Smooth muscle cell (in vitro differentiated cells): Measurements from ENCODE around the gene ZNF2. TPM values are rescaled to one million over a fixed set of nuclear protein-coding genes. Genes with fewer than 3 reads are reported as not detected.

ENCODE experiments used
- DNase-seq: peaks from one replicate; lab custom pipeline; 2025; ENCODE audit not compliant: unreplicated experiment; lab: John Stamatoyannopoulos, UW
- H2AFZ ChIP-seq: fragments of 200-600 bp; sonication (generic); 2 replicates; pipeline ENCODE4 v1.6.0; 2016; ENCODE audit warnings: antibody characterized with exemption, low read depth, mild to moderate bottlenecking
- H3F3A ChIP-seq: fragments of 200-600 bp; sonication (generic); 2 replicates; pipeline ENCODE4 v1.6.0; 2017; ENCODE audit warnings: antibody characterized with exemption, low read depth
- H3K27ac ChIP-seq: fragments of 200-600 bp; sonication (generic); 2 replicates; pipeline ENCODE4 v1.5.1; 2016; ENCODE audit warnings: low read depth, mild to moderate bottlenecking
- H3K27me3 ChIP-seq: fragments of 200-600 bp; sonication (generic); 2 replicates; pipeline ENCODE4 v1.6.1; 2016; ENCODE audit warnings: low read depth, mild to moderate bottlenecking
- H3K36me3 ChIP-seq: fragments of 200-600 bp; sonication (generic); 2 replicates; pipeline ENCODE4 v1.5.1; 2016; ENCODE audit warnings: low read depth
- H3K4me1 ChIP-seq: fragments of 200-600 bp; sonication (generic); 2 replicates; pipeline ENCODE4 v1.5.1; 2016; ENCODE audit warnings: low read depth
- H3K4me2 ChIP-seq: fragments of 200-600 bp; sonication (generic); 2 replicates; pipeline ENCODE4 v1.6.0; 2016; ENCODE audit warnings: mild to moderate bottlenecking
- H3K4me3 ChIP-seq: fragments of 200-600 bp; sonication (generic); 2 replicates; pipeline ENCODE4 v1.5.1; 2016; ENCODE audit warnings: mild to moderate bottlenecking
- H3K79me2 ChIP-seq: fragments of 200-600 bp; sonication (generic); 2 replicates; pipeline ENCODE4 v1.6.0; 2016; ENCODE audit warnings: low read depth, mild to moderate bottlenecking
- H3K9ac ChIP-seq: fragments of 200-600 bp; sonication (generic); 2 replicates; pipeline ENCODE4 v1.6.0; 2016; ENCODE audit warnings: low read depth
- H3K9me3 ChIP-seq: fragments of 200-600 bp; sonication (generic); replicated peaks from 2 replicates; pipeline ENCODE4 v1.5.1; 2016; ENCODE audit warnings: low read depth
- H4K20me1 ChIP-seq: fragments of 200-600 bp; sonication (generic); 2 replicates; pipeline ENCODE4 v1.6.0; 2016; ENCODE audit warnings: low read depth
- WGBS: methylation state at CpG from one replicate; pipeline ENCODE4 v1.1.7; 2016; ENCODE audit warnings: low lambda C conversion rate; 5-methylcytosine and 5-hydroxymethylcytosine counted together
- polyA plus RNA-seq: library from polyadenylated mRNA; unstranded; fragments of >200 nt; fragmentation: Nextera tagmentation; extraction: Ambion mirVana; gene quantifications from 2 replicates; pipeline ENCODE4 v1.2.1, GENCODE V29; 2016
- total RNA-seq: library from RNA; depleted of rRNA; stranded (reverse); fragments of >200 nt; gene quantifications from 2 replicates; pipeline ENCODE4 v1.2.3, GENCODE V29; 2014
- TF ChIP-seq, protein P1 (sequence below): fragments of 200-600 bp; sonication (generic); IDR thresholded peaks from 2 replicates; pipeline ENCODE4 v1.5.1; 2017; ENCODE audit warnings: borderline replicate concordance, mild to moderate bottlenecking, antibody characterized with exemption; ENCODE audit not compliant: insufficient read depth, poor library complexity, severe bottlenecking

Gene ZNF2
- total and polyA plus RNA-seq, 2 experiments from 2014 or later = 1.8 to 7.0 TPM

DNA sequence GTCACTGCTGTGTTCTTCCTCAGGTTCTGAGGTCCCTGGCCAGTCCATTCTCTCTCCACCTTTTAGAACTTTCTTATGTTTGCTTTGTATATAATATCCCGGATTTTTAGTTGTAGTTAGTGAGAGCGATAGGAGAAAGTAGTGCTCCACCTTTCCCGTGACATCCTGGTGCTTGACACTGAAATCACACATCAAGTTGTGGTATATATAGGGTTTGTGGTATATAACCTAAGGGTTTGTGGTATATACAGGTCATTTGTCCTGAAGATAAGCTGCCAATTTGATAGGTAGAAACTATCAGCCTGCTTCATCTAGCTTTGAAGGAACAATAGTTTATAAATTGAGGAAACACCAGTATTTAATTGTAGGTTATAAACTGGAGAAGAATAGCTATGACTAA, 54.8 kb downstream of the ZNF2 start:
- TF ChIP-seq, protein P1, sequence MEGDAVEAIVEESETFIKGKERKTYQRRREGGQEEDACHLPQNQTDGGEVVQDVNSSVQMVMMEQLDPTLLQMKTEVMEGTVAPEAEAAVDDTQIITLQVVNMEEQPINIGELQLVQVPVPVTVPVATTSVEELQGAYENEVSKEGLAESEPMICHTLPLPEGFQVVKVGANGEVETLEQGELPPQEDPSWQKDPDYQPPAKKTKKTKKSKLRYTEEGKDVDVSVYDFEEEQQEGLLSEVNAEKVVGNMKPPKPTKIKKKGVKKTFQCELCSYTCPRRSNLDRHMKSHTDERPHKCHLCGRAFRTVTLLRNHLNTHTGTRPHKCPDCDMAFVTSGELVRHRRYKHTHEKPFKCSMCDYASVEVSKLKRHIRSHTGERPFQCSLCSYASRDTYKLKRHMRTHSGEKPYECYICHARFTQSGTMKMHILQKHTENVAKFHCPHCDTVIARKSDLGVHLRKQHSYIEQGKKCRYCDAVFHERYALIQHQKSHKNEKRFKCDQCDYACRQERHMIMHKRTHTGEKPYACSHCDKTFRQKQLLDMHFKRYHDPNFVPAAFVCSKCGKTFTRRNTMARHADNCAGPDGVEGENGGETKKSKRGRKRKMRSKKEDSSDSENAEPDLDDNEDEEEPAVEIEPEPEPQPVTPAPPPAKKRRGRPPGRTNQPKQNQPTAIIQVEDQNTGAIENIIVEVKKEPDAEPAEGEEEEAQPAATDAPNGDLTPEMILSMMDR = no peak
- H3K27ac ChIP-seq = no peak overlapping the region
- peaks cover 51% of the 10 kb centered on the region for H3K36me3 ChIP-seq
- no peak for DNase-seq
- no peak overlapping the region for H3K4me2 ChIP-seq
- H4K20me1 ChIP-seq = no peaks in the 10 kb centered on the region
- H3K9ac ChIP-seq = no peak overlapping the region
- H3K79me2 ChIP-seq = no peaks in the 10 kb centered on the region
- no peaks in the 10 kb centered on the region for H3F3A ChIP-seq
- 98% methylated on average over 3 of the region's 3 CpGs for WGBS
- H2AFZ ChIP-seq = no peak overlapping the region
- H3K27me3 ChIP-seq = no peaks in the 10 kb centered on the region
- H3K4me3 ChIP-seq = no peak overlapping the region
- no peaks in the 10 kb centered on the region for H3K4me1 ChIP-seq
- peaks cover 60% of the 10 kb centered on the region for H3K9me3 ChIP-seq

DNA sequence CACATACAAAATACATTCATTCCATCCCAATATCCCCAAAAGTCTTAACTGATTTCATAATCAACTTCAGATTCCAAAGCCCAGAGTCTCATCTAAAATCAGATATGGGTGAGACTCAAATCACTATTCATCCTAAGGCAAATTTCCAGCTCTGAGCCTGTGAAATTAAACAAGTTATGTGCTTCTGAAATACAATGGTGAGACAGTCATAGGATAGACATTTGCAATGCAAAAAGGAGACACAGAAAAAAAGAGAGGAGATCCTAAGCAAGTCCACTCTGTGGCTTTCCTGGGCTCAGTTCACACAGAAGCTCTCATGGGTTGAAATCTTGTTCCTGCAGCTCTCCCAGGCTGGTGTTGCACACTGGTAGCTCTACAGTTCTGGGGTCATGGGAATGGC, 60.0 kb downstream of the ZNF2 start:
- no peak overlapping the region for H3K4me2 ChIP-seq
- H2AFZ ChIP-seq = no peak overlapping the region
- no peaks in the 10 kb centered on the region for H4K20me1 ChIP-seq
- TF ChIP-seq, protein P1 = no peak
- no peaks in the 10 kb centered on the region for H3F3A ChIP-seq
- H3K27me3 ChIP-seq = no peaks in the 10 kb centered on the region
- H3K9ac ChIP-seq = no peak overlapping the region
- peaks cover 16% of the 10 kb centered on the region for H3K36me3 ChIP-seq
- no peaks in the 10 kb centered on the region for H3K4me1 ChIP-seq
- H3K79me2 ChIP-seq = no peaks in the 10 kb centered on the region
- DNase-seq = no peak
- H3K4me3 ChIP-seq = no peak overlapping the region
- H3K9me3 ChIP-seq = peaks cover 22% of the 10 kb centered on the region
- no peak overlapping the region for H3K27ac ChIP-seq

DNA sequence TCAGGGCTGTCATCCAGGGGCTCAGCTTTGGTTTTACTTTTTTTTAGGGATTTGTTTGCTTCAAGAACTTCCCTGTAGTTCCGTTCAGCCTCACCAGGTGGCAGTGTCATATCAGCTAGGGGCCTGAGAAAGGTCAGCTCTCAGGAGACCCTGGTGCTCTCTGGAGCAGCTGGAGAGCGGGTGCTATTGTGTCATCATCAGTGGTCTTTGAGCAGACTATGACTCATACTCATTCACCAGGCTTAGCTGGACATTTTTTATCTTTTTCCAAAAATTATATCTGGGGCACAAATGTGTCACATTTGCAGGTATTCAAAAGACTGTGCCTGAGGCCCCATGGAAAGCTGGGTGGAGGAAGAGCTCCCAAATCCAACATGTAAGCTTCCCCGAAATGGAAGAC, 66.1 kb downstream of the ZNF2 start:
- Histone ChIP-seq H3F3A (no peaks in the 10 kb centered on the region), H3K27me3 (no peaks in the 10 kb centered on the region), H3K4me2 (no peak overlapping the region), H3K27ac (no peak overlapping the region), H3K4me1 (no peaks in the 10 kb centered on the region), H3K4me3 (no peak overlapping the region), H3K36me3 (no peaks in the 10 kb centered on the region), H3K9ac (no peak overlapping the region), H3K9me3 (no peaks in the 10 kb centered on the region), H4K20me1 (no peaks in the 10 kb centered on the region), H3K79me2 (no peaks in the 10 kb centered on the region), H2AFZ (no peak overlapping the region)
- whole genome bisulfite sequencing = 51% methylated on average over 3 of the region's 3 CpGs
- TF ChIP-seq, protein P1 = peak; percentile 58
- DNase-seq = no peak

GRCh38 chr2:95232232-95232631, 66.6 kb downstream of the ZNF2 start:
- no peak overlapping the region for H2AFZ ChIP-seq
- H3K9me3 ChIP-seq = no peaks in the 10 kb centered on the region
- H3K27ac ChIP-seq = no peak overlapping the region
- H3K36me3 ChIP-seq = no peaks in the 10 kb centered on the region
- no peak overlapping the region for H3K4me3 ChIP-seq
- H3K79me2 ChIP-seq = no peaks in the 10 kb centered on the region
- DNase-seq = no peak
- H3K4me2 ChIP-seq = no peak overlapping the region
- H3K9ac ChIP-seq = no peak overlapping the region
- 91% methylated on average over 1 of the region's 1 CpG for WGBS
- H3F3A ChIP-seq = no peaks in the 10 kb centered on the region
- no peaks in the 10 kb centered on the region for H3K27me3 ChIP-seq
- H3K4me1 ChIP-seq = no peaks in the 10 kb centered on the region
- no peaks in the 10 kb centered on the region for H4K20me1 ChIP-seq
- TF ChIP-seq, protein P1 = no peak
